ENCODE data around the gene MFSD2A.
"Not testable (repeated sequence)": the region's sequence is repeated elsewhere in the genome, so short reads cannot be mapped to it uniquely, and the experiment has no call there.

MFSD2A gene

DNA sequence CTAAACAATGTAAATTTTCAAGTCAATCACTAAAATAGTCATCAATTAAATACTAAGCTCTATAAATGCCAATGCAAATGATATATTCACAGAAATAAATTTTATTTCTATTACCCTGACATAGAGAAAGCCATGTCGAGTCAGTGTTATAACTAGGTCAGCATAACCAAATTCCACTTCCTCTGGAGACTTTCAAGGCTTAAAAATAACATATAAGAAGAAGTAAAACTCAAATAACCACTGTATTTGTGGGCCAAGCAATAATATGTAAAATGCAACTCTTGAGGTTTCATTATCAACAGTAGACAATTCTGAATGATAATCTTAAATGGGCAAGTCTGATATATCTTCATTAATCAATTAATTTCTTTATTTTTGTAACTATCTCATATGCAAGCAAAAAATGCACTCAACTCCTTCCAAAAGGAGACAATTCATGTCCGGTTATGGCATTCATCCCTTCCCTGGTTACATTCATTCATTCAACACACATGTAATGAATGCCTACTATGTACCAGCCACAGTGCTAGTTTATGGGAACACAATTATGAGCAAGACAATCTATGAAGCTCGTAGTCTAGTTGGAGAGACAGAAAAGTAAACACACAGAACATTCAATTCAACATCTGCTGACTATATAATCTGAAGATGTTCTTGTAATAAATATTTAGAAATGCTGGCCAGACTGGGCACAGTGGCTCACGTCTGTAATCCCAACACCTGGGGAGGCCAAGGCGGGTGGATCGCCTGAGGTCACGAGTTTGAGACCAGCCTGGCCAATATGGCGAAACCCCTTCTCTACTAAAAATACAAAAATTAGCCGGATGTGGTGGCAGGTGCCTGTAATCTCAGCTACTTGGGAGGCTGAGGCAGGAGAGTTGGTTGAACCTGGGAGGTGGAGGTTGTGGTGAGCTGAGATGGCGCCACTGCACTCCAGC lies 48.5 kb downstream of the MFSD2A start:
- H3K4me3 ChIP-seq (replicated peaks; ENCODE audit: low read depth, low read length): no peak overlapping the region
- DNase-seq (ENCODE audit: low read depth): no peak

DNA sequence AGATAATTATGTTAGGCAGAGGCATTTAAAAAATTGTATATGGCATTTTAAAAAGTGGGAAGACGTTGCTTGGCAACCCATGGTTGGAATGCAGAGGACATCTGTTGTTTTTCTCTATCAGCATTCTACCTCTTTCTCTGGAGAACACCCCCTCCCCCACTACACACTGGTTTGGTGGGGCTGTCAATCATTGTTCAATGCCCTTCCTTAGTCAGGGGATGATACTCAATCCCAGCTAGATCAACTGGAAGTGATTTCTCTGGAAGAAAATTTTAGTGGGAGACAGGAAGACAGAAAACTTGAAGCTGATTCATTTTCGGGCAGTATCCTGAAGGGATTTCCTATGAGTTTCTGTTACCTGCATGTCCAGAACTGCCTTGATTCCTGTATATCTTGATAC lies 49.9 kb downstream of the MFSD2A start:
- no peak overlapping the region for H3K4me3 ChIP-seq (replicated peaks; ENCODE audit: low read depth, low read length)
- DNase-seq (ENCODE audit: low read depth): no peak
- TF ChIP-seq, protein P1, sequence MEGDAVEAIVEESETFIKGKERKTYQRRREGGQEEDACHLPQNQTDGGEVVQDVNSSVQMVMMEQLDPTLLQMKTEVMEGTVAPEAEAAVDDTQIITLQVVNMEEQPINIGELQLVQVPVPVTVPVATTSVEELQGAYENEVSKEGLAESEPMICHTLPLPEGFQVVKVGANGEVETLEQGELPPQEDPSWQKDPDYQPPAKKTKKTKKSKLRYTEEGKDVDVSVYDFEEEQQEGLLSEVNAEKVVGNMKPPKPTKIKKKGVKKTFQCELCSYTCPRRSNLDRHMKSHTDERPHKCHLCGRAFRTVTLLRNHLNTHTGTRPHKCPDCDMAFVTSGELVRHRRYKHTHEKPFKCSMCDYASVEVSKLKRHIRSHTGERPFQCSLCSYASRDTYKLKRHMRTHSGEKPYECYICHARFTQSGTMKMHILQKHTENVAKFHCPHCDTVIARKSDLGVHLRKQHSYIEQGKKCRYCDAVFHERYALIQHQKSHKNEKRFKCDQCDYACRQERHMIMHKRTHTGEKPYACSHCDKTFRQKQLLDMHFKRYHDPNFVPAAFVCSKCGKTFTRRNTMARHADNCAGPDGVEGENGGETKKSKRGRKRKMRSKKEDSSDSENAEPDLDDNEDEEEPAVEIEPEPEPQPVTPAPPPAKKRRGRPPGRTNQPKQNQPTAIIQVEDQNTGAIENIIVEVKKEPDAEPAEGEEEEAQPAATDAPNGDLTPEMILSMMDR (IDR thresholded peaks at IDR 0.05; ENCODE audit: low read length, missing control alignments): no peak

More for the DNA sequence above, 48.5 kb downstream of the MFSD2A start:
- TF ChIP-seq, protein P1 (IDR thresholded peaks at IDR 0.05; ENCODE audit: low read length, missing control alignments): no peak

DNA sequence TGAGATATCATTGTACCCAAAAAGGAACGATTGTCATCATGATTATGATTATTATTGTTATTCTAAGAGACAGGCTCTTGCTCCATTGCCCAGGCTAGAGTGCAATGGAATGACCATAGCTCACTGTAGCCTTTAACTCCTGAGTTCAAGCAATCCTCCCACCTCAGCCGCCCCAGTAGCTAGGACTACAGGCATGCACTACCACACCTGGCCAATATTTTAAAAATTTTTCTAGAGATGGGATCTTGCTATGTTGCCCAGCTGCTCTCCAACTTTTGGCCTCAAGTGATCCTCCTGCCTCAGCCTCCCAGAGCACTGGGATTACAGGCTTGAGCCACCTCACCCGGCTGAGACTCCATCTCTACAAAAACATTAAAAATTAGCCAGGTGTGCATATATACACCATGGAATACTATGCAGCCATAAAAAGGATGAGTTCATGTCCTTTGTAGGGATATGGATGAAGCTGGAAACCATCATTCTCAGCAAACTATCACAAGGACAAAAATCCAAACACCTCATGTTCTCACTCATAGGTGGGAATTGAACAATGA lies 52.6 kb downstream of the MFSD2A start:
- not testable (repeated sequence) for H3K4me3 ChIP-seq (replicated peaks; ENCODE audit: low read depth, low read length); DNase-seq (ENCODE audit: low read depth)

DNA sequence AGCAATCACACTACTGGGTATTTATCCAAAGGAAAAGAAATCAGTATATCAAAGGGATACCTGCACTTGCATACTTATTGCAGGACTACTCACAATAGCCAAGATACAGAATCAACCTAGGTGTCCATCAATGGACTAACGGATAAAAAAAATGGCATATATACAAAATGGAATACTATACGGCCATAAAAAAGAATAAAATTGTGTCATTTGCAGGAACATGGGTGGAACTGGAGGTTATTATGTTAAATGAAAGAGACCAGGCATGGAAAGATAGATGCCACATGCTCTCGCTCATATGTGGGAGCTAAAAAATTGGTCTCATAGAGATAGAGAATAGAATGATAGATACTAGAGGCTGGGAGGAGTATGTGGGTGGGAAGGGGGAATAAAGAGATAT lies 56.3 kb downstream of the MFSD2A start:
- no peak for DNase-seq (ENCODE audit: low read depth)
- H3K4me3 ChIP-seq (replicated peaks; ENCODE audit: low read depth, low read length): no peak overlapping the region
- TF ChIP-seq, protein P1 (IDR thresholded peaks at IDR 0.05; ENCODE audit: low read length, missing control alignments): no peak

DNA sequence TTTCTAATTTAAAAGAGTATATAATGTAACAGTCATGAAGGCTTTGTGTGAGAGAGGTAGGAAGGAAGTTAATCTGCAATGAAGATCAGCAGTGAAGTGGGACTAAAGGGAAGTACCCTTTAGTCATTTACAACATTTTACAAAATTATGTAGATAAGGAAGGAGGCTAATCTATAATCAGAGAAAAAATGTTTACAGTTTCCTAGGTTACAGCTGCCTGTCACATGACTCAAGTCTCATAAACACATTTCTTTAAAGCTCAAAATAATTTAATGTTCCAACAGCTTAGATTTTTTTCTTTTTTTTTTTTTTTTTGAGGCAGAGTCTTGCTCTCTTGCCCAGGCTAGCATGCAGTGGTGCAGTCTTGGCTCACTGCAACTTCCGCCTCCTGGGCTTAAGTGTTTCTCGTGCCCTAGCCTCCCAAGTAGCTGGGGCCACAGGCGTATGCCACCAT lies 59.3 kb downstream of the MFSD2A start:
- no peak for DNase-seq (ENCODE audit: low read depth)
- no peak overlapping the region for H3K4me3 ChIP-seq (replicated peaks; ENCODE audit: low read depth, low read length)
- TF ChIP-seq, protein P1 (IDR thresholded peaks at IDR 0.05; ENCODE audit: low read length, missing control alignments): no peak

DNA sequence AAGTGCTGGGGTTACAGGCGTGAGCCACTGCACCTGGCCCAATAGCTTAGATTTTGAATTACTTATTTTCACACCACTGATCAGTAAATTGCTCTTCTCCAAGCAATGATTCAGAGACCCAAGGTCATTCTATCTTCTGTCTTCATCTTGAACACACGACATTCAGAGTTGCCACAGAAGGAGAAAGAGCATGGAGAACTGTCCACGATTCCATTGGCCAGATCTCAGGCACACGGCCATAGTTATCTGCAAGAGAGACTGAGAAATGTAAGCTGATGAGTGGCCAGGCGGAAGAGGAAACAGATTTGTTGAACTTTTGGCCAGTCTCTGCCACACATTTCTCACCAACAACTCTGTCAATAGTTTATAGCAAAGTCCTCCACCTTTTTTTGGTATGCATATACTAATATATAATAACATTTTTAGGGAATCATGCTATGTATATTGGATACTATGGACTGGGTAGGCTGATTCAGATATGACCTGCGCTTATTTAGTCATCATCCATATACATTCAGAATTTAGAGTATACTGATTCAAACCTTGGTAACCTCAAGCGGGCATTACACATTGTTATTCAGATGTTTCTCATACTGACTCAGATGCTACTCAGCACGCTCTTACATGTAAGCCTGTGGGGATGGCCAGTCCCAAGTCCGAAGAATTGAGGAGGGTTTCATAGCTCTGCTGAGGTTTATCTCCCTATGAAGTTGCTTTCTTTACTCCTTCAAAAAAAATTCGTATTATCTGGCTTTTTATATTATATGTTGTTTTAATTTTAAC lies 60.1 kb downstream of the MFSD2A start:
- TF ChIP-seq, protein P1 (IDR thresholded peaks at IDR 0.05; ENCODE audit: low read length, missing control alignments): no peak
- peak; percentile 81 for DNase-seq (ENCODE audit: low read depth)
- no peak overlapping the region for H3K4me3 ChIP-seq (replicated peaks; ENCODE audit: low read depth, low read length)

All from fibroblast of pulmonary artery (primary cell).